NT2/D1 (cell line): ENCODE results near the gene RBFOX2.

Source experiments
- DNase-seq: peaks from one replicate; pipeline ENCODE4 v3.0.0-alpha.2; 2011; ENCODE audit warnings: low read depth, low spot score
- H3K27me3 ChIP-seq: 2 replicates; pipeline ENCODE4 v1.6.0; 2011; ENCODE audit warnings: mild to moderate bottlenecking; ENCODE audit not compliant: insufficient read length, insufficient read depth
- H3K36me3 ChIP-seq: 2 replicates; pipeline ENCODE4 v1.6.1; 2011; ENCODE audit warnings: mild to moderate bottlenecking, low read length, mixed read lengths; ENCODE audit not compliant: insufficient read depth, insufficient read length
- H3K4me1 ChIP-seq: 2 replicates; pipeline ENCODE4 v1.5.1; 2011; ENCODE audit not compliant: insufficient read depth, insufficient read length
- H3K4me3 ChIP-seq: 2 replicates; pipeline ENCODE4 v1.5.1; 2011; ENCODE audit warnings: low read depth; ENCODE audit not compliant: insufficient read length
- H3K9ac ChIP-seq: 2 replicates; pipeline ENCODE4 v1.6.0; 2011; ENCODE audit warnings: low read depth; ENCODE audit not compliant: insufficient read length
- H3K9me3 ChIP-seq: 2 replicates; pipeline ENCODE4 v1.5.1; 2011; ENCODE audit warnings: mild to moderate bottlenecking, low read length; ENCODE audit not compliant: insufficient read depth
- SUZ12 ChIP-seq: IDR thresholded peaks from 2 replicates; pipeline ENCODE4 v1.6.1; 2011; ENCODE audit not compliant: insufficient read length, insufficient read depth; ENCODE audit errors: extremely low read depth
- YY1 ChIP-seq: IDR thresholded peaks from 2 replicates; pipeline ENCODE4 v1.6.1; 2011; ENCODE audit not compliant: insufficient read length, insufficient read depth
- ZNF274 ChIP-seq: IDR thresholded peaks from 2 replicates; pipeline ENCODE4 v1.6.1; 2011; ENCODE audit warnings: mild to moderate bottlenecking, low read depth, low read length

The RBFOX2 gene

GRCh38 chr22:35949243-35949642 is 79.4 kb downstream of the RBFOX2 start:
- no peaks in the 10 kb centered on the region for H3K9me3 ChIP-seq
- H3K4me1 ChIP-seq = no peaks in the 10 kb centered on the region
- TF ChIP-seq SUZ12 (no peak), ZNF274 (no peak)
- no peak for DNase-seq
- H3K27me3 ChIP-seq = no peaks in the 10 kb centered on the region
- H3K9ac ChIP-seq = no peak overlapping the region
- H3K4me3 ChIP-seq = no peak overlapping the region
- H3K36me3 ChIP-seq = no peaks in the 10 kb centered on the region

GRCh38 chr22:35947794-35948425 is 80.7 kb downstream of the RBFOX2 start:
- no peak for DNase-seq
- Histone ChIP-seq H3K9me3 (no peaks in the 10 kb centered on the region), H3K4me3 (no peak overlapping the region), H3K4me1 (no peaks in the 10 kb centered on the region), H3K36me3 (no peaks in the 10 kb centered on the region), H3K27me3 (no peaks in the 10 kb centered on the region), H3K9ac (no peak overlapping the region)
- TF ChIP-seq ZNF274 = no peak

GRCh38 chr22:35944458-35944857 is 84.2 kb downstream of the RBFOX2 start:
- H3K27me3 ChIP-seq = no peaks in the 10 kb centered on the region
- no peak overlapping the region for H3K9ac ChIP-seq
- no peaks in the 10 kb centered on the region for H3K9me3 ChIP-seq
- no peak overlapping the region for H3K4me3 ChIP-seq
- no peak for TF ChIP-seq ZNF274
- no peak for TF ChIP-seq SUZ12
- no peak for TF ChIP-seq YY1
- H3K4me1 ChIP-seq = no peaks in the 10 kb centered on the region
- no peaks in the 10 kb centered on the region for H3K36me3 ChIP-seq
- DNase-seq = no peak

GRCh38 chr22:35940166-35940565 is 88.5 kb downstream of the RBFOX2 start:
- no peaks in the 10 kb centered on the region for H3K9me3 ChIP-seq
- peaks cover 5% of the 10 kb centered on the region for H3K36me3 ChIP-seq
- no peaks in the 10 kb centered on the region for H3K4me1 ChIP-seq
- H3K4me3 ChIP-seq = no peak overlapping the region
- no peak for TF ChIP-seq SUZ12
- TF ChIP-seq YY1 = no peak
- no peak for TF ChIP-seq ZNF274
- DNase-seq = no peak
- H3K9ac ChIP-seq = no peak overlapping the region
- H3K27me3 ChIP-seq = no peaks in the 10 kb centered on the region

GRCh38 chr22:35938226-35938625 is 90.4 kb downstream of the RBFOX2 start:
- no peaks in the 10 kb centered on the region for H3K4me1 ChIP-seq
- no peaks in the 10 kb centered on the region for H3K27me3 ChIP-seq
- no peak for DNase-seq
- TF ChIP-seq ZNF274 (no peak), YY1 (no peak), SUZ12 (no peak)
- no peaks in the 10 kb centered on the region for H3K9me3 ChIP-seq
- H3K4me3 ChIP-seq = no peak overlapping the region
- no peak overlapping the region for H3K9ac ChIP-seq
- H3K36me3 ChIP-seq = peaks cover 5% of the 10 kb centered on the region

- H3K27me3 ChIP-seq = no peaks in the 10 kb centered on the region
- DNase-seq = no peak
- no peak overlapping the region for H3K4me3 ChIP-seq
- H3K9ac ChIP-seq = no peak overlapping the region
- no peaks in the 10 kb centered on the region for H3K4me1 ChIP-seq
- H3K36me3 ChIP-seq = peaks cover under 1% of the 10 kb centered on the region
- no peak for TF ChIP-seq YY1
- TF ChIP-seq SUZ12 = no peak
- TF ChIP-seq ZNF274 = no peak
- H3K9me3 ChIP-seq = no peaks in the 10 kb centered on the region
Observed at GRCh38 chr22:35930933-35931332, 97.7 kb downstream of the RBFOX2 start.

GRCh38 chr22:35928285-35928798 is 100.3 kb downstream of the RBFOX2 start:
- TF ChIP-seq SUZ12 (no peak), ZNF274 (no peak), YY1 (no peak)
- H3K4me1 ChIP-seq = no peaks in the 10 kb centered on the region
- H3K4me3 ChIP-seq = no peak overlapping the region
- H3K27me3 ChIP-seq = no peaks in the 10 kb centered on the region
- no peak overlapping the region for H3K9ac ChIP-seq
- H3K36me3 ChIP-seq = no peaks in the 10 kb centered on the region
- no peak for DNase-seq
- no peaks in the 10 kb centered on the region for H3K9me3 ChIP-seq

GRCh38 chr22:35923026-35923425 is 105.6 kb downstream of the RBFOX2 start:
- no peak overlapping the region for H3K9ac ChIP-seq
- TF ChIP-seq SUZ12 = no peak
- no peak for TF ChIP-seq YY1
- TF ChIP-seq ZNF274 = no peak
- no peaks in the 10 kb centered on the region for H3K4me1 ChIP-seq
- H3K27me3 ChIP-seq = no peaks in the 10 kb centered on the region
- no peak overlapping the region for H3K4me3 ChIP-seq
- no peak for DNase-seq
- no peaks in the 10 kb centered on the region for H3K9me3 ChIP-seq
- no peaks in the 10 kb centered on the region for H3K36me3 ChIP-seq
